HG03039 (cell line): ENCODE measurements around the gene GNA15.
"Not testable (repeated sequence)": the region's sequence is repeated elsewhere in the genome, so short reads cannot be mapped to it uniquely, and the experiment has no call there.

Source experiments
- ATAC-seq: cut with Tn5 transposase; IDR thresholded peaks from one replicate; pipeline ENCODE4 v1.9.1; 2021; ENCODE audit warnings: mild to moderate bottlenecking, moderate library complexity; ENCODE audit not compliant: unreplicated experiment

Gene GNA15

GRCh38 chr19:3146677-3147100 lies 10.9 kb downstream of the GNA15 start:
- no peak for ATAC-seq

DNA sequence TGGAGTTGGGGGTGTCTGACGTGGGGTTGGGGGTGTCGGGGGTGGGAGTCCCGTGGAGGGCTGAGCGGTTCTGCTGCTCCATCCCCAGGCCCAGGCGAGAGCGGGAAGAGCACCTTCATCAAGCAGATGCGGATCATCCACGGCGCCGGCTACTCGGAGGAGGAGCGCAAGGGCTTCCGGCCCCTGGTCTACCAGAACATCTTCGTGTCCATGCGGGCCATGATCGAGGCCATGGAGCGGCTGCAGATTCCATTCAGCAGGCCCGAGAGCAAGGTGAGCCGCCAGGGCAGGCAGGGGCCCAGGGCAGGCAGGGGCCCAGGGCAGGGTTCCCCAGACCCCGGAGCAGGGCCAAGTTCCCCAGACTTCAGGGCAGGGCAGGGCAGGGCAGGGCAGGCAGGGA lies 12.7 kb downstream of the GNA15 start:
- ATAC-seq = no peak

DNA sequence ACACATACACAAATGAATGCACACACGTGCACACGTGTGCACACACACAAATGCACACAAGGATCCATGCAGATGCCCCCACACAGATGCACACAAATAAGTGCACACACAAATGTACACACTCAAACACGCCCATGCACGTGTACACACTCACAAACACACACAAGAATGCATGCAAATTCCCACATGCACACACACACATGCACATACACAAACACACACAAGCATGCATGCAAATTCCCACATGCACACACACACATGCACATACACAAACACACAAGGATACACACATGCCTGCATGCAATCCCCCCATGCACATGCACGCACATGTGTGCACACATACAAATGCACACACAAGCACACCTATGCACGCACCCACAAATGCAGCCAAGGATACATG lies 13.3 kb downstream of the GNA15 start:
- ATAC-seq = no peak

- no peak for ATAC-seq
These were observed 14.0 kb downstream of the GNA15 start for GRCh38 chr19:3149526-3150505.

DNA sequence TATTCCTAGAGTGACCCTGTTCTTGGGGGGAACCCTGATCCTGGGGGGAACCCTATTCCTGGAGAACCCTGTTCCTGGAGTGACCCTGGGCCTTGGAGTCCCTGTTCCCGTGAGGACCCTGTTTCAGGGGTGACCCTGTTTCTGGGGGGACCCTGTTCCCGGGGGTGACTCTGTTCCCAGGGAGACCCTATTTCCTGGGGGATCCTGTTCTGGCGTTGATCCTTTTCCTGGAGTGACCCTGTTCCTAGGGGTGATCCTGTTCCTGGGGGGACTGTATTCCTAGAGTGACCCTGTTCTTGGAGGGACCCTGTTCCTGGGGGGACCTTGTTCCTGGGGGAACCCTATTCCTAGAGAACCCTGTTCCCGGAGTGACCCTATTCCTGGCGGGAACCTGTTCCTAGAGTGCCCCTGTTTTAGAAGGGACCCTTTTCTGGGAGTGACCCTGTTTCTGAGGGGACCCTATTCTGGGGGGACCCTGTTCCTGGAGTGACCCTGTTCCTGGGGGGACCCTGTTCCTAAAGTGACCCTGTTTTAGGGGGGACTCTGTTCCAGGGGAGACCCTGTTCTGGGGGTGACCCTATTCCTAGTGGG lies 15.0 kb downstream of the GNA15 start:
- ATAC-seq = no peak

DNA sequence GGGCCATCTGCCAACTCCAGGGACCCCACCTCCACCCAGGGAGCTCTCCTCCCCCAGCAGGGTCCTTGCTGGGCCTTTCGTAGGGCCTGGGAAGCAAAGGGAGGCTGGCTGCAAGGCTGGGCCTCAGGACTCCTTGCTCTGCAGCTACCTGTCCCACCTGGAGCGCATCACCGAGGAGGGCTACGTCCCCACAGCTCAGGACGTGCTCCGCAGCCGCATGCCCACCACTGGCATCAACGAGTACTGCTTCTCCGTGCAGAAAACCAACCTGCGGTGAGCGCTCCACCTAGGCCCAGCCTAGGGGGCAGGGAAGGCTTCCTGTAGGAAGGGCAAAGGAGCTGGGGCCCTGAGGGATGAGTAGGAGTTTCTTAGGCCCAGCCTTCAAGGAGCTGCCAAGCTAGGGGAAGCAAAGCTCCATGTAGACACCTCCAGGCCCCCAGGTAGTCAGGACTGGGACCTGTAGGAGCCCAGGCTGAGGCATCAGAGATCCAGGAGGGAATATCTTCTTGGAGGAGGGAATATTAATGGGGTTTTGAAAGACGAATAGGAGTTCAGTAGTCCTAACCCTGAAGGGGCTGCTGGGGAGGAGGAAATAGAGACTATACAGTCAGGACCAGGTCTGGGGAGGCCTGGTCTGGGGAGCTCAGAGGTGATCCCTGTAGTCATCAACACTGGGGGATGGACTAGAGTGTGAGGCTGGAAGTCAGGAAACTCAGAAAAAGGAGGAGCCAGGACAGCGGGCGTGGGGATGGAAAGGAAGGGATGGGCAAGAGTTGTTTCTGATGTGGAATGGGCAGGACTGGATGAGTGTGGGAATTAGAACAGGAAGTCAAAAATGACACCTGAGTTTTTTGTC lies 16.0 kb downstream of the GNA15 start:
- no peak for ATAC-seq

- ATAC-seq = no peak
These were observed 16.6 kb downstream of the GNA15 start for GRCh38 chr19:3152419-3152780.

GRCh38 chr19:3153286-3154230 lies 17.7 kb downstream of the GNA15 start:
- ATAC-seq = no peak

DNA sequence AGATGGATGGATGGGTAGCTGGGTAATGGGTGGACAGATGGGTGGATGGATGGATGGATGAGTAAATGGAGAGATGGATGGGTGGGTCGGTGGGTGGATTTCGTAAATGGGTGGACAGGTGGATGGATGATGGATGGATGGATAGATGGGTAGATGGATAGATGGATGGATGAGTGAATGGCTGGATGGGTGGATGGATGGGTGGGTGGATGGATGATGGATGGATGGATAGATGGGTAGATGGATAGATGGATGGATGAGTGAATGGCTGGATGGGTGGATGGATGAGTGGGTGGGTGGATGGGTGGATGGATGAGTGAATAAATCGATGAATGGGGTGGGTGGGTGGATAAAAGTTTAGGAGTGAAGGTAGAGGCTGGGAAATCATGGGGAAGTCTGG lies 18.6 kb downstream of the GNA15 start:
- not testable (repeated sequence) for ATAC-seq

DNA sequence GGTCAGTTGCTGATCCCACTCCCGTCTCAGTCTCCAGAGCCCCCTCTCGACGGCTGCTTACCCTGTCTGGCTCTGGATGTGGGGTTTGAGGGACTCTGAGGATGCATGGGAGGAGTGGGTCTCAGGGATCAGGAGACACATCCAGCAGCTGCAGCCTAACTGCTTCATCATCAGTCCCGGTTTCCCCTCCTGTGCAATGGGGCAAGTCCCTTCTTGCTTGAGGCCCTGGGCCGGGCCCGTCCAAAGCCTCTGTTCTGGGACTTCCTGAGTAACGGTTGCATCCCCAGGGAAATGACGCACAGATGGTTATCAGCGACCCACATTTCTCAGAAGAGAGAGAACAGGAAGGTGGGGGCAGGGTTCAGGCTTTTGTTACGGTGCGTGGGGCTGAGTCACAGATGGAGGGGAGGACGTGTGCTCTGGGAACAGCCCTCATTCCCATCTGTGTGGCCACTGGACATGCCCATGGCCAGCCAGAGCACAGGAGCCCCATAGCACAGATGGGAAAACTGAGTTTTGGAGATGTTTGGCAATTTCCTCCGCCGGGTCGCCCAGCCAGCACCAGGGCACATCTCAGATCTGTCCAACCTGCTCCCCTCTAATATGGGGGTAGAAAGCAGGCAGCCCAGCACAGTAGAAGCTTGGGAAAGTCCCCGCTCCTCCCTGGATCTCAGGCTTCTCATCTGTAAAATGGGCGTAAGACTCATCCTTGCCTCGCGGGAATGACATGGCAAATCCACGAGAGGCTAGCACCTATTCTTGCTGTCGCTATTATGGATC lies 19.3 kb downstream of the GNA15 start:
- peak; percentile 50 for ATAC-seq

GRCh38 chr19:3157096-3157845 lies 21.4 kb downstream of the GNA15 start:
- ATAC-seq = no peak

GRCh38 chr19:3159565-3159964 lies 23.7 kb downstream of the GNA15 start:
- ATAC-seq = no peak

DNA sequence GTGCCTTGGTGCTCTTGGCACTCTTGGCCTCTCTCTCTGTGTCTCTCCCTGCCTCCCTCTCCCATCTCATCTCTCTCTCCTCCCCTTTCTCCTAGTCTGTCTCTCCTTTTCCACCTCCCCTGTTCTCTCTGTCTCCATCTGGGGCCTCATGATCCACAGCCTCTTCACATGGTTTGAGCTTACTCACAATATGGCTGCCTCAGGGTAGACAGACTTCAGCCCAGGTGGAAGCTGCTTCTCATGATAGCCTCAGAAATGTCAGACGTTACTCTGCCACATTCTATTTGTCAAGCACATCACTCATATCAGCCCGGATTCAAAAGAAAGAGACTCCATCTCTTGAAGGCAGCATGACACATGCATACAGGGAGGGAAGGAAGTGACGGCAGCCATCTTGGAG lies 24.4 kb downstream of the GNA15 start:
- ATAC-seq = no peak

DNA sequence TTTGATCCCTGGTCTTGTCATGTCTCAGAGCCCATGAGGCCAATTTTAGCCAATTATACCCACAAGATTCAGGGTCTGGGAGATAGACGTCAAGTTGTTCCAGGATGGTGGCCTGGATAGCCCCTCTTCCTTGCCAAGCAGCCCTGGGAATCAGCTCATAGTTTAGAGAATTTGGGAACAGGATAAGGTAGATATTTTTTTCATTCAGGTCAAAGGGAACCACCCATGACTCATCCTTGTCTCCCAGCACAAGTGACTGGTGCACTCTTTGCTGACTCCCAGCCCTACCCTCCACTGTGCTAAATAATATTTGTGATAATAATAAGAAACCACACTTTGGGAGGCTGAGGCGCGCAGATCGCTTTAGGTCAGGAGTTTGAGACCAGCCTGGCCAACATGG lies 25.6 kb downstream of the GNA15 start:
- ATAC-seq = no peak

- no peak for ATAC-seq
These were observed 26.8 kb downstream of the GNA15 start for GRCh38 chr19:3162418-3163229.

GRCh38 chr19:3163230-3163886 lies 27.5 kb downstream of the GNA15 start:
- no peak for ATAC-seq

- no peak for ATAC-seq
These were observed 28.1 kb downstream of the GNA15 start for GRCh38 chr19:3163943-3164342.
